ENCODE data around the gene CA12.

Gene CA12

GRCh38 chr15:63339836-63340235 is 41.8 kb downstream of the CA12 start:
- TF ChIP-seq CTCF (conservative IDR thresholded peaks at IDR 0.05; ENCODE audit: control insufficient read depth, insufficient read depth, low read depth, low read length), result no peak
- no peak for DNase-seq (ENCODE audit: low read depth)
- H3K4me3 ChIP-seq (ENCODE audit: control insufficient read depth, low read depth, low read length), result no peak overlapping the region

- no peak overlapping the region for H3K4me3 ChIP-seq (ENCODE audit: control insufficient read depth, low read depth, low read length)
- peak; percentile 48 for DNase-seq (ENCODE audit: low read depth)
- no peak for TF ChIP-seq CTCF (conservative IDR thresholded peaks at IDR 0.05; ENCODE audit: control insufficient read depth, insufficient read depth, low read depth, low read length)
Observed at GRCh38 chr15:63339006-63339766, 42.5 kb downstream of the CA12 start.

GRCh38 chr15:63338170-63338569 is 43.5 kb downstream of the CA12 start:
- DNase-seq (ENCODE audit: low read depth), result peak; percentile 86
- no peak for TF ChIP-seq CTCF (conservative IDR thresholded peaks at IDR 0.05; ENCODE audit: control insufficient read depth, insufficient read depth, low read depth, low read length)
- H3K4me3 ChIP-seq (ENCODE audit: control insufficient read depth, low read depth, low read length), result no peak overlapping the region

GRCh38 chr15:63337046-63337445 is 44.6 kb downstream of the CA12 start:
- no peak overlapping the region for H3K4me3 ChIP-seq (ENCODE audit: control insufficient read depth, low read depth, low read length)
- no peak for TF ChIP-seq CTCF (conservative IDR thresholded peaks at IDR 0.05; ENCODE audit: control insufficient read depth, insufficient read depth, low read depth, low read length)
- no peak for DNase-seq (ENCODE audit: low read depth)

- no peak for TF ChIP-seq CTCF (conservative IDR thresholded peaks at IDR 0.05; ENCODE audit: control insufficient read depth, insufficient read depth, low read depth, low read length)
- H3K4me3 ChIP-seq (ENCODE audit: control insufficient read depth, low read depth, low read length), result no peak overlapping the region
- no peak for DNase-seq (ENCODE audit: low read depth)
Observed at GRCh38 chr15:63335543-63336240, 46.0 kb downstream of the CA12 start.

- no peak for DNase-seq (ENCODE audit: low read depth)
- H3K4me3 ChIP-seq (ENCODE audit: control insufficient read depth, low read depth, low read length), result no peak overlapping the region
Observed at GRCh38 chr15:63334821-63335220, 46.8 kb downstream of the CA12 start.

More at GRCh38 chr15:63334821-63335220, 46.8 kb downstream of the CA12 start:
- TF ChIP-seq CTCF (conservative IDR thresholded peaks at IDR 0.05; ENCODE audit: control insufficient read depth, insufficient read depth, low read depth, low read length), result no peak
